GM12864 (cell line): Measurements from ENCODE around the gene RAET1G.
"Not testable (repeated sequence)": the region's sequence is repeated elsewhere in the genome, so short reads cannot be mapped to it uniquely, and the experiment has no call there.

ENCODE experiments used
- DNase-seq: peaks from one replicate; pipeline ENCODE4 v3.0.0-alpha.2; 2011; ENCODE audit warnings: low read depth
- H3K4me3 ChIP-seq: 2 replicates; pipeline ENCODE4 v1.5.1; 2011; ENCODE audit warnings: mild to moderate bottlenecking, low read depth, low read length, control low read depth
- TF ChIP-seq, protein P1 (sequence below): IDR thresholded peaks from 2 replicates; pipeline ENCODE4 v1.5.1; 2011; ENCODE audit warnings: low read depth, mild to moderate bottlenecking, moderate library complexity, low read length, control low read depth, inconsistent platforms; ENCODE audit errors: missing control alignments

RAET1G gene

GRCh38 chr6:149895048-149895590 lies 27.8 kb downstream of the RAET1G start:
- H3K4me3 ChIP-seq, result no peak overlapping the region
- no peak for DNase-seq
- TF ChIP-seq, protein P1, sequence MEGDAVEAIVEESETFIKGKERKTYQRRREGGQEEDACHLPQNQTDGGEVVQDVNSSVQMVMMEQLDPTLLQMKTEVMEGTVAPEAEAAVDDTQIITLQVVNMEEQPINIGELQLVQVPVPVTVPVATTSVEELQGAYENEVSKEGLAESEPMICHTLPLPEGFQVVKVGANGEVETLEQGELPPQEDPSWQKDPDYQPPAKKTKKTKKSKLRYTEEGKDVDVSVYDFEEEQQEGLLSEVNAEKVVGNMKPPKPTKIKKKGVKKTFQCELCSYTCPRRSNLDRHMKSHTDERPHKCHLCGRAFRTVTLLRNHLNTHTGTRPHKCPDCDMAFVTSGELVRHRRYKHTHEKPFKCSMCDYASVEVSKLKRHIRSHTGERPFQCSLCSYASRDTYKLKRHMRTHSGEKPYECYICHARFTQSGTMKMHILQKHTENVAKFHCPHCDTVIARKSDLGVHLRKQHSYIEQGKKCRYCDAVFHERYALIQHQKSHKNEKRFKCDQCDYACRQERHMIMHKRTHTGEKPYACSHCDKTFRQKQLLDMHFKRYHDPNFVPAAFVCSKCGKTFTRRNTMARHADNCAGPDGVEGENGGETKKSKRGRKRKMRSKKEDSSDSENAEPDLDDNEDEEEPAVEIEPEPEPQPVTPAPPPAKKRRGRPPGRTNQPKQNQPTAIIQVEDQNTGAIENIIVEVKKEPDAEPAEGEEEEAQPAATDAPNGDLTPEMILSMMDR, result no peak

DNA sequence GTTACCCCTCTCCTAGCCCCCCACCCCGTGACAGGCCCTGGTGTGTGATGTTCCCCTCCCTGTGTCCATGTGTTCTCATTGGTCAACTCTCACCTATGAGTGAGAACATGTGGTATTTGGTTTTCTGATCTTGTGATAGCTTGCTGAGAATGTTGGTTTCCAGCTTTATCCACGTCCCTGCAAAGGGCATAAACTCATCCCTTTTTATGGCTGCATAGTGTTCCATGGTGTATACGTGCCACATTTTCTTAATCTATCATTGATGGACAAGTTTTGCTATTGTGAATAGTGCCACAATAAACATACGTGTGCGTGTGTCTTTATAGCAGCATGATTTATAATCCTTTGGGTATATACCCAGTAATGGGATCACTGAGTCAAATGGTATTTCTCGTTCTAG lies 31.1 kb downstream of the RAET1G start:
- H3K4me3 ChIP-seq, DNase-seq: not testable (repeated sequence)

GRCh38 chr6:149891259-149891658 lies 31.7 kb downstream of the RAET1G start:
- no peak for DNase-seq
- no peak overlapping the region for H3K4me3 ChIP-seq

GRCh38 chr6:149890629-149891045 lies 32.3 kb downstream of the RAET1G start:
- H3K4me3 ChIP-seq, result no peak overlapping the region
- DNase-seq, result no peak
- TF ChIP-seq, protein P1, result no peak

More at GRCh38 chr6:149891259-149891658, 31.7 kb downstream of the RAET1G start:
- TF ChIP-seq, protein P1, result no peak

- DNase-seq, result no peak
- TF ChIP-seq, protein P1, result no peak
- H3K4me3 ChIP-seq, result no peak overlapping the region
Observed at GRCh38 chr6:149889326-149889725, 33.6 kb downstream of the RAET1G start.

DNA sequence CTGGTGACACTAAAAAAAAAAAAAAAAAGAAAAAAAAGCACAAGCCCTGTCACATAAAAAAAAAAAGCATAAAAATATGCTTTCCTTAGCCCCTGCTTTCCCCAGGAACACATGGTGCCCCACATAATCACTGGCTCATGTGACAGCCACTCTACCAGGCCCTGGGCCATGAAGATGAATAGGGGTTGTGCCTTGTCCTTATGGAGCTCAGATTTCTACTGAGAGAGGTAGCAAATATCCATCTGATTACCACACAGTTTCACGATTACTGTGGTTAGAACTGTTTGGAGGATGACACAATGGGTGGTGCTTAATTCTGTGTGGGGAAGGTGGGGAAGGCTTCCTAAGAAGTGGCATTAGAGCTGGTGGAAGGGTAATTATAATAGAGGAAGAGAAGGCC lies 34.3 kb downstream of the RAET1G start:
- DNase-seq, result no peak
- H3K4me3 ChIP-seq, result no peak overlapping the region
- TF ChIP-seq, protein P1, result no peak

DNA sequence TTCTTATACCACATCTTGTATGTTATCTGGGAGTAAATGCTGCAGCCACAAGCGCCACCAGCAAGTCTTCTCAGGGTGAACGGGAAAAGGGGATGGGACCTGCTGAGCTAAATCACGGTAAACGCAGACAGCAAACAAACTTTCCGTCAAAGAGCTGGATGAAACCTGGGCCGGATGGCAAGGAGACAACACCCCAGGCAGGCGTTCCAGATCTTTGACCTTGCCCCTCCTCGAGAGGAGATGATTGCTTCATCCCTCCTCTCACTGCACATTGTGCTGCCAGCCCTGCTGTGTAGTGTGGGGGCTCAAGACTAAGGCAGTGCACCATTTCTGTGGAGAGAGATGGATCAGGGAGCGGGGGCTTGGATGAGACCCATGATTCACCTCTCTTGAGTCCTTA lies 34.8 kb downstream of the RAET1G start:
- H3K4me3 ChIP-seq, result no peak overlapping the region
- TF ChIP-seq, protein P1, result no peak
- no peak for DNase-seq
